ENCODE measurements around the gene SND1. TPM values are rescaled to one million over a fixed set of nuclear protein-coding genes. Genes with fewer than 3 reads are reported as not detected.
A peak's percentile ranks its signal among the peaks of the same experiment; 100 is the strongest.

Gene SND1
- total and polyA plus RNA-seq, 7 experiments from 2014 or later = 68.6 to 253 (median 137) TPM

DNA sequence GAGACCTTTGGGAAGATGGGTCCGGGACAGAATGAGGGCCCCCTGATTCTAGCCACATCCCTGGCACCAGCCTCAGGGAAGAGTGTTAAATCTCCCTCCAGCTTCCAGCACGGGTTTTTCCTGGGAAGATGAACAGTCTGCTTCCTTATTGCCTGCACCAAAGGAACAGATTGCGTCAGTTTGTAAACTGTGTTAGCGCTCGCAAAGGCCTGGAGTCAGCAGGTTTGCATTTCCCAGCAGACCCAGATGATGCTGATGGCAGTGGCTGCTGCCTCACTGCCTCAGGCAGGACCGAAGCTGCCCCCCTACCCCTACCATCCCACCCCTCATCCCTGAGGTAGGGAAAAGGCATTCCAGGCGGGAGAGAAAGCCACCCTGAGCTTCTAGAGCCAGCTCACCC, 413.9 kb downstream of the SND1 start:
- intact Hi-C loops (cut with micrococcal nuclease) = no loop called here
- POLR2A ChIA-PET = no interaction called here
- CTCF ChIA-PET = no interaction called here

GRCh38 chr7:128066395-128066794, 414.4 kb downstream of the SND1 start:
- H3K4me1 ChIP-seq (ENCODE audit: control insufficient read depth in 2 of 2, insufficient read depth in 2 of 2, low read length in 2 of 2) = peaks cover 0 to 6% of the 10 kb centered on the region in 2 donors
- H3K9me3 Mint-ChIP-seq = no peaks in the 10 kb centered on the region
- peaks cover 20 to 82% (median 46%) of the 10 kb centered on the region in 7 donors for H3K4me1 Mint-ChIP-seq
- intact Hi-C loops (cut with micrococcal nuclease) = no loop called here
- no peak overlapping the region for H3K27ac ChIP-seq (ENCODE audit: low read depth, low read length)
- ChIA-PET POLR2A (no interaction called here), CTCF (no interaction called here)
- H3K27me3 ChIP-seq (ENCODE audit: control insufficient read depth in 2 of 2, insufficient read depth in 2 of 2, low read length in 2 of 2) = no peaks in the 10 kb centered on the region
- no peaks in the 10 kb centered on the region for H3K9me3 ChIP-seq (ENCODE audit: control insufficient read depth in 2 of 3, low read length in 3 of 3)
- H3K36me3 ChIP-seq (ENCODE audit: control insufficient read depth in 2 of 3, insufficient read depth in 3 of 3, low read length in 3 of 3) = no peaks in the 10 kb centered on the region
- H3K4me3 Mint-ChIP-seq = no peak overlapping the region
- peaks cover 0 to 29% (median under 1%) of the 10 kb centered on the region in 5 donors for H3K36me3 Mint-ChIP-seq
- ATAC-seq (no peak), DNase-seq (no peak)
- H3K27ac Mint-ChIP-seq = no peak overlapping the region
- no peak overlapping the region for H3K4me3 ChIP-seq (ENCODE audit: low read length)
- H3K27me3 Mint-ChIP-seq = no peaks in the 10 kb centered on the region

More for the DNA sequence above, 413.9 kb downstream of the SND1 start:
- no peak for DNase-seq
- H3K9me3 ChIP-seq (ENCODE audit: control insufficient read depth in 2 of 3, low read length in 3 of 3) = no peaks in the 10 kb centered on the region
- H3K4me1 ChIP-seq (ENCODE audit: control insufficient read depth in 2 of 2, insufficient read depth in 2 of 2, low read length in 2 of 2) = peaks cover 0 to 6% of the 10 kb centered on the region in 2 donors
- H3K4me3 Mint-ChIP-seq = no peak overlapping the region
- no peak overlapping the region for H3K27ac Mint-ChIP-seq
- H3K36me3 Mint-ChIP-seq = peaks cover 0 to 29% (median 0%) of the 10 kb centered on the region in 5 donors
- H3K27me3 Mint-ChIP-seq = no peaks in the 10 kb centered on the region
- H3K27ac ChIP-seq (ENCODE audit: low read depth, low read length) = no peak overlapping the region
- no peaks in the 10 kb centered on the region for H3K27me3 ChIP-seq (ENCODE audit: control insufficient read depth in 2 of 2, insufficient read depth in 2 of 2, low read length in 2 of 2)
- no peaks in the 10 kb centered on the region for H3K9me3 Mint-ChIP-seq
- H3K36me3 ChIP-seq (ENCODE audit: control insufficient read depth in 2 of 3, insufficient read depth in 3 of 3, low read length in 3 of 3) = no peaks in the 10 kb centered on the region
- ATAC-seq = no peak
- H3K4me3 ChIP-seq (ENCODE audit: low read length) = no peak overlapping the region
- peaks cover 16 to 82% (median 43%) of the 10 kb centered on the region in 7 donors for H3K4me1 Mint-ChIP-seq

DNA sequence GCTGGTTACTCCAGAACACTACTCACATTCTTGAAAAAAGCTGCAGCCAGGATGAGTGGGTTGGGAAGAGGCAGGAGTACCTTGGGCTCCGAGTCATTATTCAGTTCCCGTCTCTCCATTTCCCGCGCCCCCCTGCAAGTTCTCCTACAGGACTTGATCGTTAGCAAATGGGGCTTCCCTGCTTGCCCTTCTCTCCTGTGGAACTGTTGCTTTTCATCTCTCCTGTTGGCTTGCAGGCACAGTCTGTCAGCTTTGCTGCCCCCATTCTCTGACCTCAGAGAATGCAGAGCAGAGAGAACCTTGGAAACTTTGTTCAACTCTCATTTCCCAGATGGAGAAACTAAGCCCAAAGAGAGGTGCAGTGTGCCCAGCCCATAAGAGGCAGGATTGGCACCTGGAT, 414.9 kb downstream of the SND1 start:
- no peaks in the 10 kb centered on the region for H3K9me3 Mint-ChIP-seq
- ChIA-PET POLR2A (no interaction called here), CTCF (no interaction called here)
- H3K4me3 Mint-ChIP-seq = peak overlapping the region in 1 of 10 donors; percentile 11
- no peaks in the 10 kb centered on the region for H3K36me3 ChIP-seq (ENCODE audit: control insufficient read depth in 2 of 3, insufficient read depth in 3 of 3, low read length in 3 of 3)
- H3K4me1 ChIP-seq (ENCODE audit: control insufficient read depth in 2 of 2, insufficient read depth in 2 of 2, low read length in 2 of 2) = peaks cover 0 to 9% of the 10 kb centered on the region in 2 donors
- peaks cover 23 to 83% (median 49%) of the 10 kb centered on the region in 7 donors for H3K4me1 Mint-ChIP-seq
- peaks cover 0 to 29% (median 2%) of the 10 kb centered on the region in 5 donors for H3K36me3 Mint-ChIP-seq
- H3K27ac Mint-ChIP-seq = no peak overlapping the region
- no peak overlapping the region for H3K27ac ChIP-seq (ENCODE audit: low read depth, low read length)
- DNase-seq (no peak), ATAC-seq (no peak)
- H3K27me3 ChIP-seq (ENCODE audit: control insufficient read depth in 2 of 2, insufficient read depth in 2 of 2, low read length in 2 of 2) = no peaks in the 10 kb centered on the region
- H3K27me3 Mint-ChIP-seq = no peaks in the 10 kb centered on the region
- H3K9me3 ChIP-seq (ENCODE audit: control insufficient read depth in 2 of 3, low read length in 3 of 3) = no peaks in the 10 kb centered on the region
- intact Hi-C loops (cut with micrococcal nuclease) = no loop called here
- H3K4me3 ChIP-seq (ENCODE audit: low read length) = no peak overlapping the region

DNA sequence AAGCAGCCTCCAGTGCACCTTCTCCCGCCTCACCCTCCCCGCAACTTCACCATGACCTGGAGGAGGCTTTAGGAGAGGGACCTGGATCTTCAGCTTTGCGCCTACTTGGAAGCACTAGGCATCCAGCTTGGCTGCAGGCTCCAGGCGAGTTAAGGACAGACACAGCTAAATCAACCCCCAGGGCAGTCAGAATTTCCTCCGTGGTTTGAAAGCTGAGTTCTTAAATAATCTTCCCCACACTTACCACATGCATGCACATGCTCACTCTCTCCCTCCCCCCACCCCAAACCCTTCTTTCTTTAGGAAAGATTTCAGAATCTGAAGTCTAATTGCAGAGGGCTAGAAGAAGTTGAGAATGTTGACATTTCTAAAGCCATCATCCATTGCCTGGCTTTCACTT, 416.0 kb downstream of the SND1 start:
- CTCF ChIA-PET = interaction anchor here (0.8 kb wide), 1 partner anchor 9 kb away, joined by 4 read pairs; no protein-coding TSS in a partner anchor
- Mint-ChIP-seq H3K27ac (peak overlapping the region in 1 of 9 donors; percentile 18), H3K36me3 (peaks cover 0 to 29% (median 2%) of the 10 kb centered on the region in 5 donors), H3K27me3 (no peaks in the 10 kb centered on the region), H3K4me3 (peak overlapping the region in 3 of 10 donors; percentile 8 to 48 (median 17)), H3K4me1 (peaks cover 23 to 80% (median 50%) of the 10 kb centered on the region in 7 donors), H3K9me3 (no peaks in the 10 kb centered on the region)
- H3K27me3 ChIP-seq (ENCODE audit: control insufficient read depth in 2 of 2, insufficient read depth in 2 of 2, low read length in 2 of 2) = no peaks in the 10 kb centered on the region
- DNase-seq = no peak
- H3K9me3 ChIP-seq (ENCODE audit: control insufficient read depth in 2 of 3, low read length in 3 of 3) = no peaks in the 10 kb centered on the region
- POLR2A ChIA-PET = no interaction called here
- H3K4me1 ChIP-seq (ENCODE audit: control insufficient read depth in 2 of 2, insufficient read depth in 2 of 2, low read length in 2 of 2) = peaks cover 0 to 9% of the 10 kb centered on the region in 2 donors
- intact Hi-C loops (cut with micrococcal nuclease) = no loop called here
- no peak for ATAC-seq
- no peak overlapping the region for H3K27ac ChIP-seq (ENCODE audit: low read depth, low read length)
- no peak overlapping the region for H3K4me3 ChIP-seq (ENCODE audit: low read length)
- no peaks in the 10 kb centered on the region for H3K36me3 ChIP-seq (ENCODE audit: control insufficient read depth in 2 of 3, insufficient read depth in 3 of 3, low read length in 3 of 3)

- ChIA-PET CTCF (interaction anchor here (0.6 to 0.8 kb wide), 2 partner anchors 10 to 51 kb away, joined by 3 to 4 read pairs; no protein-coding TSS in a partner anchor), POLR2A (no interaction called here)
- Mint-ChIP-seq H3K27ac (no peak overlapping the region), H3K4me3 (peak overlapping the region in 3 of 10 donors; percentile 6 to 30 (median 23)), H3K36me3 (peaks cover 0 to 29% (median 2%) of the 10 kb centered on the region in 5 donors), H3K27me3 (no peaks in the 10 kb centered on the region), H3K4me1 (peaks cover 23 to 79% (median 46%) of the 10 kb centered on the region in 7 donors), H3K9me3 (no peaks in the 10 kb centered on the region)
- no peak for DNase-seq
- H3K36me3 ChIP-seq (ENCODE audit: control insufficient read depth in 2 of 3, insufficient read depth in 3 of 3, low read length in 3 of 3) = no peaks in the 10 kb centered on the region
- peaks cover 0 to 9% of the 10 kb centered on the region in 2 donors for H3K4me1 ChIP-seq (ENCODE audit: control insufficient read depth in 2 of 2, insufficient read depth in 2 of 2, low read length in 2 of 2)
- no peaks in the 10 kb centered on the region for H3K27me3 ChIP-seq (ENCODE audit: control insufficient read depth in 2 of 2, insufficient read depth in 2 of 2, low read length in 2 of 2)
- no peak overlapping the region for H3K4me3 ChIP-seq (ENCODE audit: low read length)
- ATAC-seq = no peak
- intact Hi-C loops (cut with micrococcal nuclease) = no loop called here
- no peak overlapping the region for H3K27ac ChIP-seq (ENCODE audit: low read depth, low read length)
- H3K9me3 ChIP-seq (ENCODE audit: control insufficient read depth in 2 of 3, low read length in 3 of 3) = no peaks in the 10 kb centered on the region
These were observed 416.8 kb downstream of the SND1 start for GRCh38 chr7:128068785-128069184.

GRCh38 chr7:128069373-128070364, 417.7 kb downstream of the SND1 start:
- Histone ChIP-seq H3K27me3 (ENCODE audit: control insufficient read depth in 2 of 2, insufficient read depth in 2 of 2, low read length in 2 of 2) (no peaks in the 10 kb centered on the region), H3K4me1 (ENCODE audit: control insufficient read depth in 2 of 2, insufficient read depth in 2 of 2, low read length in 2 of 2) (peaks cover 0 to 9% of the 10 kb centered on the region in 2 donors), H3K27ac (ENCODE audit: low read depth, low read length) (no peak overlapping the region), H3K4me3 (ENCODE audit: low read length) (no peak overlapping the region), H3K9me3 (ENCODE audit: control insufficient read depth in 2 of 3, low read length in 3 of 3) (no peaks in the 10 kb centered on the region), H3K36me3 (ENCODE audit: control insufficient read depth in 2 of 3, insufficient read depth in 3 of 3, low read length in 3 of 3) (peaks cover 0 to 8% (median 0%) of the 10 kb centered on the region in 3 experiments)
- Mint-ChIP-seq H3K4me3 (peak overlapping the region in 2 of 10 donors; percentile 6 to 16), H3K27me3 (no peaks in the 10 kb centered on the region), H3K27ac (no peak overlapping the region), H3K36me3 (peaks cover 0 to 36% (median 2%) of the 10 kb centered on the region in 5 donors), H3K4me1 (peaks cover 23 to 70% (median 42%) of the 10 kb centered on the region in 7 donors), H3K9me3 (no peaks in the 10 kb centered on the region)
- DNase-seq = no peak
- CTCF ChIA-PET = interaction anchor here (0.6 to 0.7 kb wide), 2 partner anchors 50 to 140 kb away, joined by 3 read pairs; no protein-coding TSS in a partner anchor
- no peak for ATAC-seq
- intact Hi-C loops (cut with micrococcal nuclease) = no loop called here
- POLR2A ChIA-PET = no interaction called here
